Stimulated activated CD4-positive, alpha-beta T cell treated with anti-CD3 and anti-CD28 coated beads, Interleukin-1b, Interleukin-23, amount 100 ng/mL, for 1 hour (primary cell): ENCODE results near the gene THOC2.
"Not testable (repeated sequence)": the region's sequence is repeated elsewhere in the genome, so short reads cannot be mapped to it uniquely, and the experiment has no call there.

Experiments
- DNase-seq, 2 donors: peaks; one replicate each; pipeline ENCODE4 v3.0.0-alpha.2; 2020; ENCODE audit warnings: low read depth in 2 of 2

THOC2 gene, protein sequence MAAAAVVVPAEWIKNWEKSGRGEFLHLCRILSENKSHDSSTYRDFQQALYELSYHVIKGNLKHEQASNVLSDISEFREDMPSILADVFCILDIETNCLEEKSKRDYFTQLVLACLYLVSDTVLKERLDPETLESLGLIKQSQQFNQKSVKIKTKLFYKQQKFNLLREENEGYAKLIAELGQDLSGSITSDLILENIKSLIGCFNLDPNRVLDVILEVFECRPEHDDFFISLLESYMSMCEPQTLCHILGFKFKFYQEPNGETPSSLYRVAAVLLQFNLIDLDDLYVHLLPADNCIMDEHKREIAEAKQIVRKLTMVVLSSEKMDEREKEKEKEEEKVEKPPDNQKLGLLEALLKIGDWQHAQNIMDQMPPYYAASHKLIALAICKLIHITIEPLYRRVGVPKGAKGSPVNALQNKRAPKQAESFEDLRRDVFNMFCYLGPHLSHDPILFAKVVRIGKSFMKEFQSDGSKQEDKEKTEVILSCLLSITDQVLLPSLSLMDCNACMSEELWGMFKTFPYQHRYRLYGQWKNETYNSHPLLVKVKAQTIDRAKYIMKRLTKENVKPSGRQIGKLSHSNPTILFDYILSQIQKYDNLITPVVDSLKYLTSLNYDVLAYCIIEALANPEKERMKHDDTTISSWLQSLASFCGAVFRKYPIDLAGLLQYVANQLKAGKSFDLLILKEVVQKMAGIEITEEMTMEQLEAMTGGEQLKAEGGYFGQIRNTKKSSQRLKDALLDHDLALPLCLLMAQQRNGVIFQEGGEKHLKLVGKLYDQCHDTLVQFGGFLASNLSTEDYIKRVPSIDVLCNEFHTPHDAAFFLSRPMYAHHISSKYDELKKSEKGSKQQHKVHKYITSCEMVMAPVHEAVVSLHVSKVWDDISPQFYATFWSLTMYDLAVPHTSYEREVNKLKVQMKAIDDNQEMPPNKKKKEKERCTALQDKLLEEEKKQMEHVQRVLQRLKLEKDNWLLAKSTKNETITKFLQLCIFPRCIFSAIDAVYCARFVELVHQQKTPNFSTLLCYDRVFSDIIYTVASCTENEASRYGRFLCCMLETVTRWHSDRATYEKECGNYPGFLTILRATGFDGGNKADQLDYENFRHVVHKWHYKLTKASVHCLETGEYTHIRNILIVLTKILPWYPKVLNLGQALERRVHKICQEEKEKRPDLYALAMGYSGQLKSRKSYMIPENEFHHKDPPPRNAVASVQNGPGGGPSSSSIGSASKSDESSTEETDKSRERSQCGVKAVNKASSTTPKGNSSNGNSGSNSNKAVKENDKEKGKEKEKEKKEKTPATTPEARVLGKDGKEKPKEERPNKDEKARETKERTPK (N-terminal part only)

DNA sequence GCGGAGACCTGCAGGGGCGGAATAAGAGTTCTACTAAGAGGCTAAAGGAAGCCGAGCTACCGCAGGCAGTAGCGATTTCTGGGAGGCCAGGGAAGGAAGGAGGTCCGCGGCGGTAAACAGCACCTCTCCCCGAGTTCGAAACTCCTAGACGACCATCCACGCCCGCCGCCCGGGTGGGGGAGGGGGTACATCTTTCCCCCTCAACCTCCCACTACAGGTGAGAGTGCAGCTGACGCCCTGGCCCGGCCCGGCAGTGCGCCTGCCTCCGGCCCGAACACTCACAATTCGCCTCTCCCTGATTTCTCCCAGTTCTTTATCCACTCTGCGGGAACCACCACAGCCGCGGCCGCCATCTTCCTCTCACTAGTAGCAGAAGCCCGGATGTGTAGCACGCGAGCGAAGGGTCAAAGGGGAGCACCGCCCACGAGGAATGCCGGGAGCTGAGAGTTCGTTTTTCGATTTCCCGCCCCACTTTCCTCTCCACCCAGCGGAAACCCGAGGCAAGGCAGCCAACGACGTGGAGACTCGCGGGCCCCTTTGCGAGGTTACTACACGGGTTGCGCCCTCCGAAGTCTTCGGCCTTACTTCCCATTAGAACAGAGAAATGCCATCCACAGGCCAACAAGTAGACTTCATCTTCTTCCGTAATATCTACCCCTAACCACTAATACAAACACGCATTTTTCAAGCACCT, at the start of gene THOC2:
TSS of gene THOC2 (minus strand) at position 383 of the 694 bp plus-strand sequence. CDS start at position 353, 30 bp downstream.
- DNase-seq, result peak; percentile 28 to 48

DNA sequence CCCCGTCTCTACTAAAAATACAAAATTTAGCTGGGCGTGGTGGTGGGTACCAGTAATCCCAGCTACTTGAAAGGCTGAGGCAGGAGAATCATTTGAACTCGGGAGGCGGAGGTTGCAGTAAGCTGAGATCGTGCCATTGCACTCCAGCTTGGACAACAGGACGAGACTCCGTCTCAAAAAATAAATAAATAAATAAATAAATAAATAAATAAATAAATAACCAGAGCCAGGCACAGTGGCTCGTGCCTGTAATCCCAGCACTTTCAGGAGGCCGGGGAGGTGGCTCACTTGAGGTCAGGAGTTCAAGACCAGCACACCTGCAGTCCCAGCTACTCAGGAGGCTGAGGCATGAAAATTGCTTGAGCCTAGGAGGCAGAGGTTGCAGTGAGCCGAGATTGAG, 48.9 kb upstream of the THOC2 start:
- not testable (repeated sequence) for DNase-seq

DNA sequence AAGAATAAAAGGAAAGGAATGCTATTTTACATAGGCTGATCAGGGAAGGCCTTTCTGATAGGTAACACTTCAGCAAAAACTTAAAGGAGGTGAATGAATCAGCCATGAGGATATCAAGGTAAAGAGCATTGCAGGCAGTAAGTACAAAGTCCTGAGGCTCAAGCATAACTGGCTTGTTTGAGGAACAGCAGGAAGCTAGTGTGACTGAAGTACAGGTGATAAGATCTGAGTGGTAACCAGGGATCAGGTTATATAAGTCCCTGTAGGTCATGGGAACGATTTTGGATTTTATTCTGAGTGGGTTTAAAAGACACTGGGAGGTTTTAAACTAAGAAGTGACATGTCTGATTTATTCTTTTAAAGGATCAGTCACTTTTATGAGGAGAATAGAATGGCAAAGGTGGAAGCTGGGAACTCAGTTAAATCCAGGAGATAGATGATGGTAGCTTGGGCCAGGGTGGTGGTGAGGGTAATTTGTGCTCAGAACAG, 47.1 kb upstream of the THOC2 start:
- no peak for DNase-seq

DNA sequence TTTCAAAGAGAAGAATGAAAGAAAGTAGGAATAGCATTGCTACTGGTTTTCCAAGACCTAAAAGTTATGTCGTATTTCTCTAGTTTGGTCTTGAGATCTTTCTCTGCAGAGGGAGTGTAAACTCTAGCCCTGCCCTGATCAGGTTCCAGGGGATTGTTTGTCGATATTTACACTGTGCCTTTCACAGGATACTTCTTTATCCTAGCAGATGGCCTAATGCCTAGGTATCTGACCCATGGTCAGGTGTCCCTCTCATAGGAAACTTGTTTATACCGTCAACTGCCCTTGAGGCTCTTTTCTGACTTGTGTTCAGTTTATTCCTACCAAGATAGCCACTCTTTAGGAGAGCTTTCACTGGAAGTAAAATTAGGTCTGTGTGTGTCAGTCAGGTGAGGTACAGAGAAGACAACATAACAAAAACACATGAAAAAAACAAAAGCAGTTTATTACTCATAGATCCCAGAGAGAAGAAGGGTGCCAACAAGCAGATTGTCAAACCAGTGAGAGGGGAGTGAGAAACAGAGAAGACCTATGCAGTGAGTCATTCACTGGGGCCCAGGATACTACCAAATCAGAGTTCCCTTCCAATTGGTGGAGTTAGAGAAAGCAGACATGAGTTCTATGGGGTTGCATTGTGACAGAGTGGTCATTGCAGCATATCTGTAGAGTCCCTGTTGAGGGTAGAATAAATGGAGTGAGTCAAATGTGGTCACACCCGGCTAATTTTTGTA, 40.6 kb upstream of the THOC2 start:
- no peak for DNase-seq

DNA sequence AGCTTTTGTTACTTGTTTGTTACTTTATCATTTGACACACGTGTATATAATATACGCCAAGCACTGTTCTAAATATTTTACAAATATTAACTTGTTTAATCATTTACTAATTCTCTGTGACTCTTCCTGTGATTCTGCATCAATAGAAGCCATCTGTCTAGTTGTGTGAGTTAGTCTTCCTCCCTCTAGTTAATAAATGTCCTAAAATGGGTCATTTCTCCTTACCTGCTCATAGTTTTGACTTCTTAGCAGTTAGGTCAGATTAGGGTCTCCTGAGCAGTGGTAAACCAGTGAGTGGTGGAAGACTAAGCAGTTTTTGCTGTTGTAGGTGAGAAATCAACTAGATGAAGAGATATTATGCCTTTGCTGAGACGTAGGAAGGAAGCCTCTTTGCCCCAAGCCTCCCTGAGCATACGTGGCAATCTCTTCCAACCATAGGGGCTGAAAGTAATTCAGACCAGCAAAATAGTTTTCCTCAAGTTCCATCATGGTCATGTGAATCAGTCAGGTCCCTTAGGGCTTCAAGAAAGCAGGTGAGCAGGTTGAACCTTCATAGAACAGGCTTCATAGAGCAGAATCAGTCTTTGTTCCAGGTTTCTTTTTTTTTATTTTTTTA, 38.7 kb upstream of the THOC2 start:
- DNase-seq, result no peak

DNA sequence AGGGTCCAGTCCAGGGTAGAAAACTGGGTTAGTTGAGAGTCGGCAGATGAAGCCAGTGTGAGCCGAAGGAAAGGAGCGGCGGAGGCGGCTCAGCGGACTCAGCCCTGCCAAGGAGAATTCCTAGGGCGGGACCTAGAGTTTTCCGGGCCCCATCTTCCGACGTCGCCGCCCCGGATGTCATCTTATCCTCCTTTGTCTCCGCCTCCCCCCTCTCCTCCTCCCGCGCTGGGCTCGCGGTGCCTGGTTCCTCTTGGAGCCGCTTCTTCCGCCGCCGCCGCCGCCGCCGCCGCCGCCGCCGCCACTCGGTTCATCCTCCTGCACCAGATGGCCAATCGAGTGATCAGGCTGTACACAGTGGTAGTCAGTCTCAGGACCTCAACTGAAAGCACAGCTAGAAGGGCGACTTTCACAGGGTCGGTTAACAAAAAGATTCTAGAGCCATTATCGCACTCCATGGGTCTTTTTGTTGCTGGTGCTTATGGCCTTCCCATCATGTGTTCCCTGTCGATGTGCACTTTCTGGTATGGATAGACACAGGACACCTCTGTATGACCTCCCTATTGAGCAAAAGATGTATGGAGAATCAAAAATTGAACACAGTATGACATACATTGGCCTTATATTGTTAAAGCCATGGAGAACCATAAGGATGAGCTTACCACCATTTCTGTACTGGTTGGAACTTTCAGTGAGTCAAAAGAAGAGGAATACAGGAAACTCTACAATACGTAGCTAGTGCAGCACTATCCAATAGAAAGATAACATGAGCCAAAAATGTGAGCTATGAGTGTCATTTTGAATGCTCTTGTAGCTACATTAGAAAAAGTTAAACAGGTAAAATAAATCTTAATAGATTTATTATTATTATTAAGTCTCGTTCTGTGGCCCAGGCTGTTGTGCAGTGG, 32.4 kb upstream of the THOC2 start:
- DNase-seq, result peak in 1 of 2 donors; percentile 5

DNA sequence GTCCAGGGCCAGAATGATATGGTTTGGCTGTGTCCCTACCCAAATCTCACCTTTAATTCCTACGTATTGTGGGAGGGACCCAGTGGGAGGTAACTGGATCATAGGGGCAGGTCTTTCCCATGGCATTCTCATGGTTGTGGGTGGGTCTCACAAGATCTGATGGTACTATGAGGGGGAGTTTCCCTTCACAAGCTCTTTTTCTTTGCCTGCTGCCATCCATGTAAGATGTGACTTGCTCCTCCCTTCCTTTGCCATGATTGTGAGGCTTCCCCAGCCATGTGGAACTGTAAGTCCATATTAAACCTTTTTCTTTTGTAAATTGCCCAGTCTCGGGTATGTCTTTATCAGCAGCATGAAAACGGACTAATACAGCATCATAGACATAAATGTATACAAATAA, 27.0 kb upstream of the THOC2 start:
- not testable (repeated sequence) for DNase-seq

DNA sequence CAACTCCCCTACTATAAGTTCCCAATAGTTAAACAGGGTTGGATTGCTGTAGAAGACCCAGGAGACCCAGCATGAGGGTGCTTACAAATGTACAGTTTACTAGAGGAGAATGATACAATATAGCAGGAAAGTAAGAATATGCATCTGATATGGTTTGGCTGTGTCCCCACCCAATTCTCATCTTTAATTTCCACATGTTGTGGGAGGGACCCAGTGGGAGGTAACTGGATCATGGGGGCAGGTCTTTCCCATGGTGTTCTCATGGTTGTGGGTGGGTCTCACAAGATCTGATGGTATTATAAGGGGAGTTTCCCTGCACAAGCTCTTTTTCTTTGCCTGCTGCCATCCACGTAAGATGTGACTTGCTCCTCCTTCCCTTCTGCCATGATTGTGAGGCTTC, 24.9 kb upstream of the THOC2 start:
- DNase-seq, result not testable (repeated sequence)

DNA sequence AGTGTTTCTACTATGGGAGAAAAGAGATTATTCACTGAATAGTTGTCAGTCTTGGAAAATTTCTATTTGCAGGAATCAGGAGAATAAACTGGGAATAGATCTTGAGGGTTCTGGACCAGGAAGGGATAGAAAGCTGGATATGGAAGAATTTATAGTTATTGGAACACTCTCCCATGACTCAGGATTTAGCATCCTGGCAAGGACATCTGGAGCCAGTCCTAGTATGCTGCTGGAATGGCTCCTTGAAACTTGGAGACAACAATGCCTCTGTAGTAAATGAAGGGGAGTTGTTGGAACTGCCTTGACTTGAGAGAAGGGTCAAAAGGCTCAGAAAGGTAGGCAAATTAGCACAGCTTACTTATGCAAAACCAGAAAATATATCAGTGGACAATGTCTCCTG, 23.5 kb upstream of the THOC2 start:
- DNase-seq, result no peak

DNA sequence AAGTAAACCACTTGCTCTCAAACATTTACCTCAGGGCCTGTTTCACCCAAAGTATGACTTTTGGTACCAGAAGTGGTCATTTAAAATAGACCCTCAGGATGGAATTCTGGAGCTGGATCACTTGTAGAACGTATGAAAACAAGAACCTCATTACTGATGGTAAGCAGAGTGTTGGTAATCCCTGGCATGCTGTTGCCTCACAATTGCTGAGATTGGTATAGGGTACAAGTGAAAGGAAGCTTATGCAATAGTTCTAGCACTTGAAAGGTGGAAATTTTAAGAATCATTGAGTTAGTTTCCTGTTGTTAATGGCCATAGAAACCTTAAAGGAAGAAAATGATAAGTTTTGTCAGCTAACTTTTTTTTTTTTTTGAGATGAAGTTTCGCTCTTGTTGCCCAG, 22.3 kb upstream of the THOC2 start:
- no peak for DNase-seq

DNA sequence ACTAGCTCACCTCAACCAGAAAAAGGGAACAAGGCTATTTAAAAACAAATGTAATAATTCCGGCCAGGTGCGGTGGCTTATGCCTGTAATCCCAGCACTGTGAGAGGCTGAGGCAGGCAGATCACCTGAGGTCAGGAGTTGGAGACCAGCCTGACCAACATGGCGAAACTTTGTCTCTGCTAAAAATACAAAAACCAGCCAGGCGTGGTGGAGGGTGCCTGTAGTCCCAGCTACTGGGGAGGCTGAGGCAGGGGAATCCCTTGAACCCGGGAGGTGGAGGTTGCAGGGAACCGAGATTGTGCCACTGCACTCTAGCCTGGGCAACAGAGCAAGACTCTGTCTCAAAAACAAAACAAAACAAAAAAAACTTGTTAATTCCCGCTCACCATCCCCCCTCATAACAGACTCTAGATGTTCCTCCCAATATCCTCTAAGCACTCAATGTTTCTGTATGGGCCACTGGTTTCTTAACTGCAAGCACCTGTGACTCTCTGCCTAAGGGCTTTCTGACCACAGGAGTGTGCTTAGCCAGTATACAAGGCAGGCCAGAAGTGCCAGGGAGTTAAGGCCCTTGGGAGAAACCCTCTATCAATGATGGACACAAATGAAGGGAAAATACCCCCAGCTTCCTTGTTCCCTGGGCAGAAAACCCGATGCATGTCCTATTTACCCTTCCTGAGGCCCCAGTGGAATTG, 21.0 kb upstream of the THOC2 start:
- DNase-seq, result no peak

DNA sequence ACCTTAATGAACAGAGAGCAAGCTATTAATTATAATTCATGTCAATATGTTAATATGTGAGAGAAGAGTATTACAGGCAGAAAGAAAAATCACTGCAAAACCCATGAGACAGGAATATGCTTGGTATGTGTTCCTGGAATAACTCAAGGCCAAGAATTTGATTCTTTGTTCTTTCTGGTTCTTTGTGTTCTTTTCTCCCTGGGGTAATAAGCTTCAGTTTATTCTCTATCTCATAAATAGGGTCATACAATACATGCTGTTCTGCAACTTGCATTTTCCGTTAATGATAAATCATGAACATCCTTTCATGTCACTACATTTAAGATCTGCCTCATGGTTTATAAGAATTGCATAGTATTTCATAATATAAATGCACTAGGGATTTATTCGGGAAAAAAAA, 16.8 kb upstream of the THOC2 start:
- no peak for DNase-seq

DNA sequence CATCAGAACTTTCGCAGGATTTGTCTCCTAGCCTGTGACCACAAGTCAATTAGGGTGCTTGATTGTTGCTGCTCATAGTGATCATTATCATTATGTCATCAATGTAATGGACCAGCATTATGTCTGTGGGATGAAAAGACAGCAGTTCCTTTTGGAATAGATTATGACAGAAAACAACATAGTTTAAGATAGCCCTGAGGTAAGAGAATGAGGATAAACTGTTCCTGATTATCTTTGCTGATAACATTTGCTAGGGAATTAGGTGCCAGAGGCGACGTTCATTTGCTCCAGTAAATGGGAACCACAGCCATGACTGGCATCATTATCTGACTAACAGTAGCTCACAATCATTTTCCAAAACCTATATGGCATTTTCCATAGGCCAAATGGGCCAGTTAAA, 12.7 kb upstream of the THOC2 start:
- DNase-seq, result no peak

DNA sequence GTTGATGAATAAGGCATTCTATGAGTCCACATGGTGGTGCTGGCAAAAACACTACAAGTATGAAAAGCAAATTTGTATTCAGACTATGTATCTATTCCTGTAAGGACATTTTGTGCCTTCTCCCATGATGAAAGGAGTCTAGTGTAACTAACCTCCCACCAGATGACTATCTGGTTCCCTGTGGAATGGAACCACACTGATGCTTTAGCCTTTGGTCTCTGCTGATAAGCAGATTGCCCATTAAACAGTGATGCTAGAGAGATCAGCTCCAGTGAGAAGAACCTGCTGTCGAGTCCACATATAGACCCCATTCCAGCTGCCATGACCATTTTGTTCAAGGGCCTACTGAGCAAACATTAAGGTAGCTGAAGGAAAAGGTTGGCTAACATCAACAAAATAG, 10.5 kb upstream of the THOC2 start:
- DNase-seq, result no peak

DNA sequence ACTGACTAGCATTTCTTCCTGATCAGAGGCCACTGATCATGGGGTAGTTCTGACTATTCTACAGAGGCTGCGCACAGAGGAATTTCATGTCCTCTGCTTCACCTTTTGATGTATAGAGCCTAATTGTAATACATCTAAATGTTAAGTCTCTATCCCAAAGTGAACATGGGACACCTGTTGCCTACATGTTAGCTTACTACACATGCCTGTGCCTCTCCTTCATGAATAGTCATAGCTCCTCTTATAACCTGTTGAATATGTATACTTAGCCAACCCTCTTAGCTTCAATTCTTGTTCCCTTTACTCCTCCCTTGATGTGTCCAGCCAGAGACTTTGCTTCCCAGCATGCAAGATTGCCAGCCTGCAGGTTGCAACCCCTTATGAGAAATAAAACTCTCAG, 9.6 kb upstream of the THOC2 start:
- DNase-seq, result no peak

DNA sequence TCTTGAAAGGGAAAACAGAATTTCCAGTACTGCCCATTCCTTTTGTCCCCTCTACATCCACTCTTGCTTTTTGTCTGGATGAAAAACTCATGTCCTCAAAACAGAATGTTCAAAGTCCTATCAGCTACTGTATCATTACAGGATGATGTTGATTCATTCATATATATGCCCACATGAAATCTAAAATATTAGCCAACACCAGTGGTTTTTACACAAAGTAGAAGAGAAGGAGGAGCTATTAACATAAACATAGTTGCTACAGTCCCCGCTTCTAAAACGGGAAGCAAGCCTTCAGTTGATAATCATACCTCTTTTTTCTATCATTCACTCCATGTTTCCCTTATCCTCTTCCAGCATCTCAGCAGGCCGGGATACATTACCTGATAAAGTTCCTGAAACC, 7.7 kb upstream of the THOC2 start:
- DNase-seq, result no peak

DNA sequence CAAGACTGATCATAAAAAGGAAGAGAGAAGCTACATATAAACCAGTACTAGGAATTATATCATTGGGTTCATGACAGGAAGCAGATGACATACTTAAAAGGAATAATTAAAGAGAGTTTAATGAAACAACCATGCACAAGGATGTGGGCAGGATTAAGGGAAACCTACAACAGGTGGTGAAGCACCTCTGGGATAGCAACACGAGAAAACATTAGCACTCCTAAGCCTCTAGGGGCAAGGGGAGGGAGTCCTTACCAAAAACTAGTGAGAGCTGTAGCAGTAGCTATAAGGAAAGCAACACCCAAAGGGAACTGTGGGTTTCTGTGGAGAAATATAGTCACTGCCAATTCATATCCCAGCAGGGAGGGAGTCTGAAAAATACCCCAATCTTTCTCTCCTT, 7.2 kb upstream of the THOC2 start:
- DNase-seq, result no peak

DNA sequence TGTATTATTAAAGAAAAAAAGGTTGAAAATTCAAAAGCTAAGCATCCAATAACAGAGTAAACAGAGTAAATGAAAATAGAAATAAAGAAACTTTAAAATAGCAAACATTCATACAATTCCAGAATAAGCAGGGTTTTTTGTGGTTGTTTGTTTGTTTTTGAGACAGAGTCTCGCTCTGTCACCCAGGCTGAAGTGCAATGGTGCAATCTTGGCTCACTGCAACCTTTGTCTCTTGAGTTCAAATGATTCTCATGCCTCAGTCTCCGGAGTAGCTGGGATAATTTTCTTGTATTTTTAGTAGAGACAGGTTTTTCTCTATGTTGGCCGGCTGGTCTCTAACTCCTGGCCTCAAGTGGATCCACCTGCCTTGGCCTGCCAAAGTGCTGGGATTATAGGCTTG, 6.6 kb upstream of the THOC2 start:
- no peak for DNase-seq
